OCI-LY7 (cell line): ENCODE measurements around the gene GSG1L.

Source experiments
- EZH2phosphoT487 ChIP-seq: fragments of 200-600 bp; sonication (generic); IDR thresholded peaks from 2 replicates; pipeline ENCODE4 v1.6.1; 2018; ENCODE audit warnings: low read depth, borderline replicate concordance, mild to moderate bottlenecking, mixed run types, antibody characterized with exemption, low read length, moderate library complexity, mixed read lengths
- TF ChIP-seq, protein P1 (sequence below): fragments of 200-600 bp; sonication (generic); conservative IDR thresholded peaks from 2 replicates; pipeline ENCODE4 v1.5.1; 2014; ENCODE audit warnings: mild to moderate bottlenecking, antibody characterized with exemption, low read length, moderate library complexity, mixed read lengths

DNA sequence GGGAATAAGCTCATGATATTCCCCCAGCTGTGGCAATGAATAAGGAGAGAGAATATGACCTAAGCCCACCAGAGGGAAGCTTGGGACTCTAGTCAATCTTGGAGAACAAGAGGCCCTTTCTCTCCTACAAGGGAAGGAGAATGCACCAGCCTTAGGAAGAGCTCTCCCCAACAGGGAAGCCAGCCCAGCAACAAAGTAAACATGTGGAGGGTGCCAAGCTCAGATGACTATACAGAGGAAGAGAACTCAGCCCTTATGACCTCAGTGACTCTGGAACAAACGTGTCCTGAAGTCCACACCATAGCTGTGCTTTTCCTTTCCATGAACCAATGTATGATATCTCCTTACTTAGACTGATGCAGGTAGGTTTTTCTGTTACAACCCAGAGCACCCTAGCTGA is 219.7 kb downstream of the GSG1L start:
- TF ChIP-seq, protein P1, sequence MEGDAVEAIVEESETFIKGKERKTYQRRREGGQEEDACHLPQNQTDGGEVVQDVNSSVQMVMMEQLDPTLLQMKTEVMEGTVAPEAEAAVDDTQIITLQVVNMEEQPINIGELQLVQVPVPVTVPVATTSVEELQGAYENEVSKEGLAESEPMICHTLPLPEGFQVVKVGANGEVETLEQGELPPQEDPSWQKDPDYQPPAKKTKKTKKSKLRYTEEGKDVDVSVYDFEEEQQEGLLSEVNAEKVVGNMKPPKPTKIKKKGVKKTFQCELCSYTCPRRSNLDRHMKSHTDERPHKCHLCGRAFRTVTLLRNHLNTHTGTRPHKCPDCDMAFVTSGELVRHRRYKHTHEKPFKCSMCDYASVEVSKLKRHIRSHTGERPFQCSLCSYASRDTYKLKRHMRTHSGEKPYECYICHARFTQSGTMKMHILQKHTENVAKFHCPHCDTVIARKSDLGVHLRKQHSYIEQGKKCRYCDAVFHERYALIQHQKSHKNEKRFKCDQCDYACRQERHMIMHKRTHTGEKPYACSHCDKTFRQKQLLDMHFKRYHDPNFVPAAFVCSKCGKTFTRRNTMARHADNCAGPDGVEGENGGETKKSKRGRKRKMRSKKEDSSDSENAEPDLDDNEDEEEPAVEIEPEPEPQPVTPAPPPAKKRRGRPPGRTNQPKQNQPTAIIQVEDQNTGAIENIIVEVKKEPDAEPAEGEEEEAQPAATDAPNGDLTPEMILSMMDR: no peak
- TF ChIP-seq EZH2phosphoT487: no peak
